GM23338 (cell line): ENCODE measurements around the gene AFM. TPM values are rescaled to one million over a fixed set of nuclear protein-coding genes. Genes with fewer than 3 reads are reported as not detected.

Experiments
- ATAC-seq: fragments of 200-7000 bp; cut with Tn5 transposase; 3 replicates; pipeline ENCODE4 v1.9.1; 2020
- DNase-seq: peaks from one replicate; pipeline ENCODE4 v3.0.0-alpha.2; 2015; ENCODE audit warnings: low spot score
- H2AFZ ChIP-seq: fragments of 200-600 bp; sonication (generic); 2 replicates; pipeline ENCODE4 v1.8.0; 2016; ENCODE audit warnings: antibody characterized with exemption, mild to moderate bottlenecking, moderate library complexity
- H3F3A ChIP-seq: fragments of 200-600 bp; sonication (generic); replicated peaks from 2 replicates; pipeline ENCODE4 v1.8.0; 2017; ENCODE audit warnings: antibody characterized with exemption, mixed run types, low read depth
- H3K27ac ChIP-seq: fragments of 200-600 bp; sonication (generic); 2 replicates; pipeline ENCODE4 v1.6.1; 2016; ENCODE audit warnings: low read depth
- H3K27me3 ChIP-seq: fragments of 200-600 bp; sonication (generic); 2 replicates; pipeline ENCODE4 v1.8.0; 2016; ENCODE audit warnings: mild to moderate bottlenecking, mixed run types, moderate library complexity; ENCODE audit not compliant: insufficient read depth
- H3K36me3 ChIP-seq: fragments of 200-600 bp; sonication (generic); 2 replicates; pipeline ENCODE4 v1.8.0; 2016; ENCODE audit warnings: mild to moderate bottlenecking; ENCODE audit not compliant: insufficient read depth
- H3K4me1 ChIP-seq: fragments of 200-600 bp; sonication (generic); 2 replicates; pipeline ENCODE4 v1.8.0; 2016; ENCODE audit warnings: mild to moderate bottlenecking, moderate library complexity; ENCODE audit not compliant: insufficient read depth
- H3K4me2 ChIP-seq: fragments of 200-600 bp; sonication (generic); 2 replicates; pipeline ENCODE4 v1.7.1; 2017; ENCODE audit warnings: mixed run types
- H3K4me3 ChIP-seq: fragments of 200-600 bp; sonication (generic); 2 replicates; pipeline ENCODE4 v1.6.1; 2016; ENCODE audit warnings: mixed run types
- H3K79me2 ChIP-seq: fragments of 200-600 bp; sonication (generic); replicated peaks from 2 replicates; pipeline ENCODE4 v1.8.0; 2017; ENCODE audit warnings: mild to moderate bottlenecking; ENCODE audit not compliant: insufficient read depth
- H3K9me2 ChIP-seq: fragments of 200-600 bp; sonication (generic); 2 replicates; pipeline ENCODE4 v1.8.0; 2017; ENCODE audit not compliant: insufficient read depth
- H4K20me1 ChIP-seq: fragments of 200-600 bp; sonication (generic); replicated peaks from 2 replicates; pipeline ENCODE4 v1.8.0; 2017; ENCODE audit warnings: mild to moderate bottlenecking; ENCODE audit not compliant: insufficient read depth
- H3K27ac Mint-ChIP-seq: 2 replicates; pipeline ENCODE4 v1.8.0; 2020; ENCODE audit warnings: inconsistent platforms, mild to moderate bottlenecking, moderate library complexity, mixed read lengths
- H3K27me3 Mint-ChIP-seq: 3 replicates; pipeline ENCODE4 v1.8.0; 2022; ENCODE audit warnings: low read depth, mild to moderate bottlenecking, moderate library complexity, mixed read lengths, inconsistent platforms; ENCODE audit not compliant: insufficient read depth, poor library complexity
- H3K36me3 Mint-ChIP-seq: 3 replicates; pipeline ENCODE4 v1.8.0; 2021; ENCODE audit warnings: low read depth, mild to moderate bottlenecking, inconsistent platforms, moderate library complexity, mixed read lengths
- H3K4me1 Mint-ChIP-seq: 3 replicates; pipeline ENCODE4 v1.8.0; 2020; ENCODE audit warnings: mild to moderate bottlenecking, inconsistent platforms, mixed read lengths
- H3K4me3 Mint-ChIP-seq: 3 replicates; pipeline ENCODE4 v1.8.0; 2021; ENCODE audit warnings: moderate library complexity, mild to moderate bottlenecking, inconsistent platforms, mixed read lengths
- H3K9me3 Mint-ChIP-seq: 3 replicates; pipeline ENCODE4 v1.8.0; 2020; ENCODE audit warnings: moderate library complexity, mild to moderate bottlenecking, inconsistent platforms, mixed read lengths
- CREB1 ChIP-seq: fragments of 250-450 bp; sonication (Bioruptor Pico); IDR thresholded peaks from 2 replicates; pipeline ENCODE4 v1.5.0; 2020; ENCODE audit warnings: low read depth, mild to moderate bottlenecking, moderate library complexity
- EZH2 ChIP-seq: fragments of 200-600 bp; sonication (generic); IDR thresholded peaks from one replicate; pipeline ENCODE4 v1.8.0; 2017; ENCODE audit warnings: antibody characterized with exemption, mild to moderate bottlenecking, low read depth; ENCODE audit not compliant: unreplicated experiment
- EZH2phosphoT487 ChIP-seq: fragments of 200-600 bp; sonication (generic); IDR thresholded peaks from one replicate; pipeline ENCODE4 v1.8.1; 2018; ENCODE audit warnings: antibody characterized with exemption; ENCODE audit not compliant: unreplicated experiment
- JUNB ChIP-seq: IDR thresholded peaks from one replicate; pipeline ENCODE4 v1.6.1; 2016; ENCODE audit warnings: antibody characterized with exemption; ENCODE audit not compliant: unreplicated experiment
- NANOG ChIP-seq: IDR thresholded peaks from 2 replicates; pipeline ENCODE4 v1.6.1; 2016; ENCODE audit warnings: antibody characterized with exemption, borderline replicate concordance
- POLR2AphosphoS5 ChIP-seq: IDR thresholded peaks from 2 replicates; pipeline ENCODE4 v1.6.1; 2016; ENCODE audit warnings: antibody characterized with exemption, low read depth
- STAT1 ChIP-seq: IDR thresholded peaks from one replicate; pipeline ENCODE4 v1.6.1; 2016; ENCODE audit warnings: antibody characterized with exemption; ENCODE audit not compliant: unreplicated experiment
- ZNF114 ChIP-seq: fragments of 250-450 bp; sonication (Bioruptor Pico); IDR thresholded peaks from 2 replicates; pipeline ENCODE4 v1.5.0; 2020; ENCODE audit warnings: mild to moderate bottlenecking, moderate library complexity
- ZNF331 ChIP-seq: fragments of 250-450 bp; sonication (Bioruptor Pico); IDR thresholded peaks from 2 replicates; pipeline ENCODE4 v1.5.0; 2020; ENCODE audit warnings: low read depth, mild to moderate bottlenecking, moderate library complexity
- long read RNA-seq: library from polyadenylated mRNA; unstranded; transcript quantifications from one replicate; pipeline ENCODE4 v2.0.0, GENCODE V29; 2020; ENCODE audit not compliant: unreplicated experiment
- polyA plus RNA-seq: library from polyadenylated mRNA; unstranded; fragments of >200 nt; fragmentation: Nextera tagmentation; extraction: Ambion mirVana; gene quantifications from 2 replicates; pipeline ENCODE4 v1.2.1, GENCODE V29; 2016
- total RNA-seq: library from RNA; depleted of rRNA; stranded (reverse); fragments of >200 nt; shearing (Covaris generic); gene quantifications from 2 replicates; pipeline ENCODE4 v1.2.3, GENCODE V29; 2014; rRNA removed
- TF ChIP-seq, protein P1 (sequence below): IDR thresholded peaks from 2 replicates; pipeline ENCODE4 v1.6.1; 2016; ENCODE audit warnings: antibody characterized with exemption
- TF ChIP-seq, protein P2 (sequence below), 2 experiments: fragments of 200-600 bp in 1 of 2; sonication (generic) in 1 of 2; conservative IDR thresholded peaks; 2 replicates each; pipeline versions ENCODE4 v1.5.1 to v1.6.1; 2016 to 2017; ENCODE audit warnings: antibody characterized with exemption in 2 of 2, low read depth in 2 of 2, mild to moderate bottlenecking in 2 of 2, moderate library complexity in 1 of 2
- TF ChIP-seq, protein P3 (sequence below): fragments of 250-450 bp; sonication (Bioruptor Pico); IDR thresholded peaks from 2 replicates; pipeline ENCODE4 v1.5.0; 2020; ENCODE audit warnings: mild to moderate bottlenecking, moderate library complexity
- TF ChIP-seq, protein P4 (sequence below): IDR thresholded peaks from one replicate; pipeline ENCODE4 v1.6.1; 2018; ENCODE audit warnings: antibody characterized with exemption; ENCODE audit not compliant: unreplicated experiment

AFM gene, protein sequence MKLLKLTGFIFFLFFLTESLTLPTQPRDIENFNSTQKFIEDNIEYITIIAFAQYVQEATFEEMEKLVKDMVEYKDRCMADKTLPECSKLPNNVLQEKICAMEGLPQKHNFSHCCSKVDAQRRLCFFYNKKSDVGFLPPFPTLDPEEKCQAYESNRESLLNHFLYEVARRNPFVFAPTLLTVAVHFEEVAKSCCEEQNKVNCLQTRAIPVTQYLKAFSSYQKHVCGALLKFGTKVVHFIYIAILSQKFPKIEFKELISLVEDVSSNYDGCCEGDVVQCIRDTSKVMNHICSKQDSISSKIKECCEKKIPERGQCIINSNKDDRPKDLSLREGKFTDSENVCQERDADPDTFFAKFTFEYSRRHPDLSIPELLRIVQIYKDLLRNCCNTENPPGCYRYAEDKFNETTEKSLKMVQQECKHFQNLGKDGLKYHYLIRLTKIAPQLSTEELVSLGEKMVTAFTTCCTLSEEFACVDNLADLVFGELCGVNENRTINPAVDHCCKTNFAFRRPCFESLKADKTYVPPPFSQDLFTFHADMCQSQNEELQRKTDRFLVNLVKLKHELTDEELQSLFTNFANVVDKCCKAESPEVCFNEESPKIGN
- not detected in 2 replicates for total RNA-seq
- polyA plus RNA-seq: not detected in 2 replicates
- long read RNA-seq: 0 reads

DNA sequence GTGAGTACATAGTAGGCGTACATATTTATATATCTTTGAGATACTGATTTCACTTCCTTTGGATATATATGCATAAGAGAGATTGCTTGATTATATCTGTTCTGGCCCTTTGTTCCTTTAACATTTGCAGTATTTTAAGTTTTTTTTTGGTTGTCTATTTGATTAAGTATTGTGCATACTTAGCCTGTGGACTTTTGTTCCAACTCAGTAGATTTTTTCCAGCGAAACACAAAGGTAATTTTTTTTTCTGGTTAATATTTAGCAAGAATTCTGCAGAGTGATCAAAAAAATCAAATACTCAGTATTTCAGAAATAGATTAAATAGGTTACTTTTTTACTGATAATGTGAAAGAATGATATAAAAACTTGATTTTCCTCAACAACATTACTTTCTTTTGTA, at the start of gene AFM:
Gene AFM, plus strand, starts transcription at position 388 of the 400 bp plus-strand sequence. CDS start 31 bp downstream, outside the sequence.
- Histone ChIP-seq H2AFZ (no peak within 1 kb of the TSS), H3F3A (no peaks in the 10 kb centered on the region), H3K27me3 (no peaks in the 10 kb centered on the region), H3K4me3 (no peak within 1 kb of the TSS), H3K4me1 (no peaks in the 10 kb centered on the region), H3K27ac (no peak within 1 kb of the TSS), H3K79me2 (no peaks in the 10 kb centered on the region), H3K4me2 (no peak within 1 kb of the TSS), H3K9me2 (no peaks in the 10 kb centered on the region; the same call in 1 of the 2 replicates), H3K36me3 (no peaks in the 10 kb centered on the region), H4K20me1 (no peaks in the 10 kb centered on the region)
- DNase-seq (no peak), ATAC-seq (no peak)
- H3K27ac Mint-ChIP-seq: no peak within 1 kb of the TSS
- H3K36me3 Mint-ChIP-seq: peaks cover 6% of the 10 kb centered on the region; the same call in 1 of the 3 replicates
- H3K9me3 Mint-ChIP-seq: peaks cover 6% of the 10 kb centered on the region; the same call in 1 of the 3 replicates
- H3K27me3 Mint-ChIP-seq: peaks cover 2% of the 10 kb centered on the region
- peaks cover 7% of the 10 kb centered on the region; the same call in 2 of the 3 replicates for H3K4me1 Mint-ChIP-seq
- H3K4me3 Mint-ChIP-seq: no peak within 1 kb of the TSS
- TF ChIP-seq JUNB (no peak), EZH2 (no peak), ZNF114 (CRISPR knock-in tag) (no peak), ZNF331 (CRISPR knock-in tag) (no peak), POLR2AphosphoS5 (no peak), CREB1 (CRISPR knock-in tag) (no peak), NANOG (no peak), EZH2phosphoT487 (no peak), STAT1 (no peak)
- TF ChIP-seq, protein P1, sequence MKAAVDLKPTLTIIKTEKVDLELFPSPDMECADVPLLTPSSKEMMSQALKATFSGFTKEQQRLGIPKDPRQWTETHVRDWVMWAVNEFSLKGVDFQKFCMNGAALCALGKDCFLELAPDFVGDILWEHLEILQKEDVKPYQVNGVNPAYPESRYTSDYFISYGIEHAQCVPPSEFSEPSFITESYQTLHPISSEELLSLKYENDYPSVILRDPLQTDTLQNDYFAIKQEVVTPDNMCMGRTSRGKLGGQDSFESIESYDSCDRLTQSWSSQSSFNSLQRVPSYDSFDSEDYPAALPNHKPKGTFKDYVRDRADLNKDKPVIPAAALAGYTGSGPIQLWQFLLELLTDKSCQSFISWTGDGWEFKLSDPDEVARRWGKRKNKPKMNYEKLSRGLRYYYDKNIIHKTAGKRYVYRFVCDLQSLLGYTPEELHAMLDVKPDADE: no peak
- TF ChIP-seq, protein P2, sequence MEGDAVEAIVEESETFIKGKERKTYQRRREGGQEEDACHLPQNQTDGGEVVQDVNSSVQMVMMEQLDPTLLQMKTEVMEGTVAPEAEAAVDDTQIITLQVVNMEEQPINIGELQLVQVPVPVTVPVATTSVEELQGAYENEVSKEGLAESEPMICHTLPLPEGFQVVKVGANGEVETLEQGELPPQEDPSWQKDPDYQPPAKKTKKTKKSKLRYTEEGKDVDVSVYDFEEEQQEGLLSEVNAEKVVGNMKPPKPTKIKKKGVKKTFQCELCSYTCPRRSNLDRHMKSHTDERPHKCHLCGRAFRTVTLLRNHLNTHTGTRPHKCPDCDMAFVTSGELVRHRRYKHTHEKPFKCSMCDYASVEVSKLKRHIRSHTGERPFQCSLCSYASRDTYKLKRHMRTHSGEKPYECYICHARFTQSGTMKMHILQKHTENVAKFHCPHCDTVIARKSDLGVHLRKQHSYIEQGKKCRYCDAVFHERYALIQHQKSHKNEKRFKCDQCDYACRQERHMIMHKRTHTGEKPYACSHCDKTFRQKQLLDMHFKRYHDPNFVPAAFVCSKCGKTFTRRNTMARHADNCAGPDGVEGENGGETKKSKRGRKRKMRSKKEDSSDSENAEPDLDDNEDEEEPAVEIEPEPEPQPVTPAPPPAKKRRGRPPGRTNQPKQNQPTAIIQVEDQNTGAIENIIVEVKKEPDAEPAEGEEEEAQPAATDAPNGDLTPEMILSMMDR (conservative IDR thresholded peaks at IDR 0.05; ENCODE audit: low read depth in 2 of 2): no peak
- TF ChIP-seq, protein P3, sequence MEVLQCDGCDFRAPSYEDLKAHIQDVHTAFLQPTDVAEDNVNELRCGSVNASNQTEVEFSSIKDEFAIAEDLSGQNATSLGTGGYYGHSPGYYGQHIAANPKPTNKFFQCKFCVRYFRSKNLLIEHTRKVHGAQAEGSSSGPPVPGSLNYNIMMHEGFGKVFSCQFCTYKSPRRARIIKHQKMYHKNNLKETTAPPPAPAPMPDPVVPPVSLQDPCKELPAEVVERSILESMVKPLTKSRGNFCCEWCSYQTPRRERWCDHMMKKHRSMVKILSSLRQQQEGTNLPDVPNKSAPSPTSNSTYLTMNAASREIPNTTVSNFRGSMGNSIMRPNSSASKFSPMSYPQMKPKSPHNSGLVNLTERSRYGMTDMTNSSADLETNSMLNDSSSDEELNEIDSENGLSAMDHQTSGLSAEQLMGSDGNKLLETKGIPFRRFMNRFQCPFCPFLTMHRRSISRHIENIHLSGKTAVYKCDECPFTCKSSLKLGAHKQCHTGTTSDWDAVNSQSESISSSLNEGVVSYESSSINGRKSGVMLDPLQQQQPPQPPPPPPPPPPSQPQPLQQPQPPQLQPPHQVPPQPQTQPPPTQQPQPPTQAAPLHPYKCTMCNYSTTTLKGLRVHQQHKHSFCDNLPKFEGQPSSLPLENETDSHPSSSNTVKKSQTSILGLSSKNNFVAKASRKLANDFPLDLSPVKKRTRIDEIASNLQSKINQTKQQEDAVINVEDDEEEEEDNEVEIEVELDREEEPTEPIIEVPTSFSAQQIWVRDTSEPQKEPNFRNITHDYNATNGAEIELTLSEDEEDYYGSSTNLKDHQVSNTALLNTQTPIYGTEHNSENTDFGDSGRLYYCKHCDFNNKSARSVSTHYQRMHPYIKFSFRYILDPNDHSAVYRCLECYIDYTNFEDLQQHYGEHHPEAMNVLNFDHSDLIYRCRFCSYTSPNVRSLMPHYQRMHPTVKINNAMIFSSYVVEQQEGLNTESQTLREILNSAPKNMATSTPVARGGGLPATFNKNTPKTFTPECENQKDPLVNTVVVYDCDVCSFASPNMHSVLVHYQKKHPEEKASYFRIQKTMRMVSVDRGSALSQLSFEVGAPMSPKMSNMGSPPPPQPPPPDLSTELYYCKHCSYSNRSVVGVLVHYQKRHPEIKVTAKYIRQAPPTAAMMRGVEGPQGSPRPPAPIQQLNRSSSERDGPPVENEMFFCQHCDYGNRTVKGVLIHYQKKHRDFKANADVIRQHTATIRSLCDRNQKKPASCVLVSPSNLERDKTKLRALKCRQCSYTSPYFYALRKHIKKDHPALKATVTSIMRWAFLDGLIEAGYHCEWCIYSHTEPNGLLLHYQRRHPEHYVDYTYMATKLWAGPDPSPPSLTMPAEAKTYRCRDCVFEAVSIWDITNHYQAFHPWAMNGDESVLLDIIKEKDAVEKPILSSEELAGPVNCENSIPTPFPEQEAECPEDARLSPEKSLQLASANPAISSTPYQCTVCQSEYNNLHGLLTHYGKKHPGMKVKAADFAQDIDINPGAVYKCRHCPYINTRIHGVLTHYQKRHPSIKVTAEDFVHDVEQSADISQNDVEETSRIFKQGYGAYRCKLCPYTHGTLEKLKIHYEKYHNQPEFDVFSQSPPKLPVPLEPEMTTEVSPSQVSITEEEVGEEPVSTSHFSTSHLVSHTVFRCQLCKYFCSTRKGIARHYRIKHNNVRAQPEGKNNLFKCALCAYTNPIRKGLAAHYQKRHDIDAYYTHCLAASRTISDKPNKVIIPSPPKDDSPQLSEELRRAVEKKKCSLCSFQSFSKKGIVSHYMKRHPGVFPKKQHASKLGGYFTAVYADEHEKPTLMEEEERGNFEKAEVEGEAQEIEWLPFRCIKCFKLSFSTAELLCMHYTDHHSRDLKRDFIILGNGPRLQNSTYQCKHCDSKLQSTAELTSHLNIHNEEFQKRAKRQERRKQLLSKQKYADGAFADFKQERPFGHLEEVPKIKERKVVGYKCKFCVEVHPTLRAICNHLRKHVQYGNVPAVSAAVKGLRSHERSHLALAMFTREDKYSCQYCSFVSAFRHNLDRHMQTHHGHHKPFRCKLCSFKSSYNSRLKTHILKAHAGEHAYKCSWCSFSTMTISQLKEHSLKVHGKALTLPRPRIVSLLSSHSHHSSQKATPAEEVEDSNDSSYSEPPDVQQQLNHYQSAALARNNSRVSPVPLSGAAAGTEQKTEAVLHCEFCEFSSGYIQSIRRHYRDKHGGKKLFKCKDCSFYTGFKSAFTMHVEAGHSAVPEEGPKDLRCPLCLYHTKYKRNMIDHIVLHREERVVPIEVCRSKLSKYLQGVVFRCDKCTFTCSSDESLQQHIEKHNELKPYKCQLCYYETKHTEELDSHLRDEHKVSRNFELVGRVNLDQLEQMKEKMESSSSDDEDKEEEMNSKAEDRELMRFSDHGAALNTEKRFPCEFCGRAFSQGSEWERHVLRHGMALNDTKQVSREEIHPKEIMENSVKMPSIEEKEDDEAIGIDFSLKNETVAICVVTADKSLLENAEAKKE (CRISPR knock-in tag): no peak
- TF ChIP-seq, protein P4, sequence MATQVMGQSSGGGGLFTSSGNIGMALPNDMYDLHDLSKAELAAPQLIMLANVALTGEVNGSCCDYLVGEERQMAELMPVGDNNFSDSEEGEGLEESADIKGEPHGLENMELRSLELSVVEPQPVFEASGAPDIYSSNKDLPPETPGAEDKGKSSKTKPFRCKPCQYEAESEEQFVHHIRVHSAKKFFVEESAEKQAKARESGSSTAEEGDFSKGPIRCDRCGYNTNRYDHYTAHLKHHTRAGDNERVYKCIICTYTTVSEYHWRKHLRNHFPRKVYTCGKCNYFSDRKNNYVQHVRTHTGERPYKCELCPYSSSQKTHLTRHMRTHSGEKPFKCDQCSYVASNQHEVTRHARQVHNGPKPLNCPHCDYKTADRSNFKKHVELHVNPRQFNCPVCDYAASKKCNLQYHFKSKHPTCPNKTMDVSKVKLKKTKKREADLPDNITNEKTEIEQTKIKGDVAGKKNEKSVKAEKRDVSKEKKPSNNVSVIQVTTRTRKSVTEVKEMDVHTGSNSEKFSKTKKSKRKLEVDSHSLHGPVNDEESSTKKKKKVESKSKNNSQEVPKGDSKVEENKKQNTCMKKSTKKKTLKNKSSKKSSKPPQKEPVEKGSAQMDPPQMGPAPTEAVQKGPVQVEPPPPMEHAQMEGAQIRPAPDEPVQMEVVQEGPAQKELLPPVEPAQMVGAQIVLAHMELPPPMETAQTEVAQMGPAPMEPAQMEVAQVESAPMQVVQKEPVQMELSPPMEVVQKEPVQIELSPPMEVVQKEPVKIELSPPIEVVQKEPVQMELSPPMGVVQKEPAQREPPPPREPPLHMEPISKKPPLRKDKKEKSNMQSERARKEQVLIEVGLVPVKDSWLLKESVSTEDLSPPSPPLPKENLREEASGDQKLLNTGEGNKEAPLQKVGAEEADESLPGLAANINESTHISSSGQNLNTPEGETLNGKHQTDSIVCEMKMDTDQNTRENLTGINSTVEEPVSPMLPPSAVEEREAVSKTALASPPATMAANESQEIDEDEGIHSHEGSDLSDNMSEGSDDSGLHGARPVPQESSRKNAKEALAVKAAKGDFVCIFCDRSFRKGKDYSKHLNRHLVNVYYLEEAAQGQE: no peak
